Thyroid gland (tissue), 4 donors: ENCODE results near the gene FOXN3.

Source experiments
- CTCF ChIP-seq, 6 experiments: fragments of 200-600 bp in 3 of 6; fragments of 450-650 bp in 3 of 6; sonication (generic) in 3 of 6; IDR thresholded peaks; one replicate each; pipeline ENCODE4 v1.5.1; 2016 to 2019; ENCODE audit warnings: antibody characterized with exemption in 6 of 6, mild to moderate bottlenecking in 2 of 6, inconsistent platforms in 1 of 6, moderate library complexity in 1 of 6
- POLR2A ChIP-seq, 2 donors: fragments of 450-650 bp; IDR thresholded peaks; one replicate each; pipeline ENCODE4 v1.6.1; 2017; ENCODE audit warnings: antibody characterized with exemption in 2 of 2, mild to moderate bottlenecking in 2 of 2, moderate library complexity in 1 of 2

- TF ChIP-seq CTCF (IDR thresholded peaks at IDR 0.05), result no peak
- no peak for TF ChIP-seq POLR2A (IDR thresholded peaks at IDR 0.05)
Observed at GRCh38 chr14:89419973-89420482, 3.0 kb upstream of the FOXN3 start.
